ENCODE measurements around the gene STARD13. TPM values are rescaled to one million over a fixed set of nuclear protein-coding genes. Genes with fewer than 3 reads are reported as not detected.

Gene STARD13
- total RNA-seq, 1 donor from 2014 or later = 23.6 TPM

- Mint-ChIP-seq H3K27me3 (ENCODE audit: low read depth) (no peaks in the 10 kb centered on the region), H3K4me1 (peaks cover 43% of the 10 kb centered on the region), H3K36me3 (ENCODE audit: low read depth) (no peaks in the 10 kb centered on the region), H3K9me3 (peaks cover 2% of the 10 kb centered on the region), H3K4me3 (no peak overlapping the region), H3K27ac (ENCODE audit: unreplicated experiment) (no peak overlapping the region)
- DNase-seq (ENCODE audit: low read depth, low spot score) = no peak
- TF ChIP-seq, protein P1, sequence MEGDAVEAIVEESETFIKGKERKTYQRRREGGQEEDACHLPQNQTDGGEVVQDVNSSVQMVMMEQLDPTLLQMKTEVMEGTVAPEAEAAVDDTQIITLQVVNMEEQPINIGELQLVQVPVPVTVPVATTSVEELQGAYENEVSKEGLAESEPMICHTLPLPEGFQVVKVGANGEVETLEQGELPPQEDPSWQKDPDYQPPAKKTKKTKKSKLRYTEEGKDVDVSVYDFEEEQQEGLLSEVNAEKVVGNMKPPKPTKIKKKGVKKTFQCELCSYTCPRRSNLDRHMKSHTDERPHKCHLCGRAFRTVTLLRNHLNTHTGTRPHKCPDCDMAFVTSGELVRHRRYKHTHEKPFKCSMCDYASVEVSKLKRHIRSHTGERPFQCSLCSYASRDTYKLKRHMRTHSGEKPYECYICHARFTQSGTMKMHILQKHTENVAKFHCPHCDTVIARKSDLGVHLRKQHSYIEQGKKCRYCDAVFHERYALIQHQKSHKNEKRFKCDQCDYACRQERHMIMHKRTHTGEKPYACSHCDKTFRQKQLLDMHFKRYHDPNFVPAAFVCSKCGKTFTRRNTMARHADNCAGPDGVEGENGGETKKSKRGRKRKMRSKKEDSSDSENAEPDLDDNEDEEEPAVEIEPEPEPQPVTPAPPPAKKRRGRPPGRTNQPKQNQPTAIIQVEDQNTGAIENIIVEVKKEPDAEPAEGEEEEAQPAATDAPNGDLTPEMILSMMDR (conservative IDR thresholded peaks at IDR 0.05) = no peak
Observed at GRCh38 chr13:33322543-33322809, 36.9 kb upstream of the STARD13 start.

GRCh38 chr13:33321686-33322542 lies 36.4 kb upstream of the STARD13 start:
- Mint-ChIP-seq H3K36me3 (ENCODE audit: low read depth) (no peaks in the 10 kb centered on the region), H3K27me3 (ENCODE audit: low read depth) (no peaks in the 10 kb centered on the region), H3K9me3 (peaks cover 7% of the 10 kb centered on the region), H3K27ac (ENCODE audit: unreplicated experiment) (no peak overlapping the region), H3K4me1 (peaks cover 47% of the 10 kb centered on the region), H3K4me3 (no peak overlapping the region)
- TF ChIP-seq, protein P1 (conservative IDR thresholded peaks at IDR 0.05) = no peak
- no peak for DNase-seq (ENCODE audit: low read depth, low spot score)

DNA sequence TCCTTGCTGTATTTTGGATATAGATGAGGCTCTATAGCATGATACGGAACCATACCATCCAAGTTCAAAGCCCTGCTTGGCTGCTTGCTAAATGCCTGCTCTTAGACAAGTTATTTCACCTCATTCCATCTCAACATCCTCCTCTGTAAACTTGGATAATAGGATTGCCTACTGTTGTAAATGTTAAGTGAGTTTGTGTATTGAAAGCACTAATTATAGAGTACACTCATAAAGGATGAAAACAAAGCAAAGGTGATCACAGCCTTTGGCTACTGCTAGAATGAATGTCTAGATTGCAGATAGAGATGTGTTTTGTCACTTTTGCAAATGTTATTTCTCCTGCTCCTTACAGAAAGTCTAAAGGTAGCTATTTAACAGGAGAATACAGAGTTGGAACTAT lies 34.3 kb upstream of the STARD13 start:
- Mint-ChIP-seq H3K4me1 (peaks cover 34% of the 10 kb centered on the region), H3K27me3 (ENCODE audit: low read depth) (no peaks in the 10 kb centered on the region), H3K4me3 (no peak overlapping the region), H3K9me3 (peaks cover 7% of the 10 kb centered on the region), H3K36me3 (ENCODE audit: low read depth) (no peaks in the 10 kb centered on the region), H3K27ac (ENCODE audit: unreplicated experiment) (no peak overlapping the region)
- DNase-seq (ENCODE audit: low read depth, low spot score) = no peak
- TF ChIP-seq, protein P1 (conservative IDR thresholded peaks at IDR 0.05) = no peak

DNA sequence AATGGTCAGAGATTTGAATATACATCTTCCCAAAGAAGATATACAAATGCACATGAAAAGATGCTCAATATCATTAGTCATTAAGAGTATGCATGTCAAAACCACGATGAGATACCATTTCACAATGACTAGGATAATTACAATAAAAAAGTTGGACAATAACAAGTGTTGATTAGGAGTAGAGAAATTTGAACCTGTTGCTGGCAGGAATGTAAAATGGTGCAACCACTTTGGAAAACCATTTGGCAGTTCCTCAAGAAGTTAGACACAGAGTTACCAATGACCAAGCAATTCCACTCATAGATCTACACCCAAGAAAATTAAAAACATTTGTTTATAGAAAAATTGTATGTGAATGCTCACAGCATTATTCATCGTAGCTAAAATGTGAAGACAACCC lies 33.2 kb upstream of the STARD13 start:
- H3K27ac Mint-ChIP-seq (ENCODE audit: unreplicated experiment) = no peak overlapping the region
- no peaks in the 10 kb centered on the region for H3K36me3 Mint-ChIP-seq (ENCODE audit: low read depth)
- TF ChIP-seq, protein P1 (conservative IDR thresholded peaks at IDR 0.05) = no peak
- H3K4me3 Mint-ChIP-seq = no peak overlapping the region
- H3K27me3 Mint-ChIP-seq (ENCODE audit: low read depth) = no peaks in the 10 kb centered on the region
- peaks cover 25% of the 10 kb centered on the region for H3K4me1 Mint-ChIP-seq
- peaks cover 7% of the 10 kb centered on the region for H3K9me3 Mint-ChIP-seq
- no peak for DNase-seq (ENCODE audit: low read depth, low spot score)

- Mint-ChIP-seq H3K9me3 (peaks cover 7% of the 10 kb centered on the region), H3K4me3 (no peak overlapping the region), H3K27me3 (ENCODE audit: low read depth) (no peaks in the 10 kb centered on the region), H3K27ac (ENCODE audit: unreplicated experiment) (no peak overlapping the region), H3K4me1 (peaks cover 18% of the 10 kb centered on the region), H3K36me3 (ENCODE audit: low read depth) (no peaks in the 10 kb centered on the region)
- TF ChIP-seq, protein P1 (conservative IDR thresholded peaks at IDR 0.05) = no peak
- DNase-seq (ENCODE audit: low read depth, low spot score) = no peak
Observed at GRCh38 chr13:33318037-33318436, 32.5 kb upstream of the STARD13 start.
